ENCODE results near the gene PPP6R1.

Gene PPP6R1

DNA sequence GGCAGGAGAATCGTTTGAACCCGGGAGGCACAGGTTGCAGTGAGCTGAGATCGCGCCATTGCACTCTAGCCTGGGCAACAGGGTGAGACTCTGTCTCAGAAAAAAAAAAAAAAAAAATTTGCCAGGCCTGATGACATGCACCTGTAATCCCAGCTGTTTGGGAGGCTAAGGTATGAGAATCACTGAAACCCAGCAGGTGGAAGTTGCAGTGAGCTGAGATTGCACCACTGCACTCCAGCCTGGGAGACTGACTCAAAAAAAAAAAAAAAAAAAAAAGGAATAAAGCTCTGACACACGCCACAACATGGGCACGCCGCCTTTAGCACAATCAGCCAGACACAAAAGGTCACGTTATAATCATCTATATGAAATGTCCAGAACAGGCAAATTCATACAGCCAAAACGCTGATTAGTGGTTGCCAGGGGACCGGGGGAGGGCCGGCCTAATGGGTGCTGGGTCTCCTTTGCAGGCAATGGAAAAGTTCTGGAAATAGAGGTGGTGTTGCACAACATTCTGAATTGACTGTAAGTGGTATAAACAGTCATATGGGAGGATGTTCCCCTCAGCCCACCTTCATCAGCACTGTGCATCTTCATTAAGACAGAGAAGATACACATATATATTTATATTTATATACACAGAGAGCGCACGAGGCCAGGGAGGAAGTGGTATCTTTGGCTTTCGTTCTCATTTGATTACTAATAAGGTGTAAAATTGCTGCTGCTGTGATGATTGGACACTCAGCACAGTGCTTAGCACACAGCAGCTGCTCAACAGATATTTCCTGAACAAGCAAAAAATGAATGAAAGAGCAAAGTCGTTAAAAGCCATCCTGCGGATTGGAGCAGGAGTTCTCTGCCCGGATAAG is 17.3 kb upstream of the PPP6R1 start:
- no peak overlapping the region for H3K4ac ChIP-seq (ENCODE audit: low read length)
- no peak overlapping the region for H2AFZ ChIP-seq (ENCODE audit: low read length)
- no peak overlapping the region for H4K91ac ChIP-seq (ENCODE audit: low read depth, low read length, poor library complexity)
- H3K23ac ChIP-seq (ENCODE audit: low read depth, low read length, poor library complexity): no peak overlapping the region
- no peak for DNase-seq (ENCODE audit: low spot score)
- no peak overlapping the region for H2BK5ac ChIP-seq (ENCODE audit: low read length)
- peaks cover 7 to 10% of the 10 kb centered on the region in 2 donors for H3K4me1 ChIP-seq (ENCODE audit: control insufficient read depth in 2 of 2, insufficient read depth in 1 of 2, low read depth in 1 of 2, low read length in 2 of 2)
- H3K4me3 ChIP-seq (ENCODE audit: low read length in 2 of 2): no peak overlapping the region
- H2BK15ac ChIP-seq (ENCODE audit: low read length): no peak overlapping the region
- H3K4me2 ChIP-seq (ENCODE audit: insufficient read depth, low read length, poor library complexity, severe bottlenecking): no peak overlapping the region
- no peaks in the 10 kb centered on the region for H3K9me3 ChIP-seq (replicated peaks in 1 of 2; ENCODE audit: control insufficient read depth in 2 of 2, insufficient read depth in 1 of 2, low read depth in 1 of 2, low read length in 2 of 2)
- peaks cover 18 to 39% of the 10 kb centered on the region in 2 donors for H3K36me3 ChIP-seq (replicated peaks in 1 of 2; ENCODE audit: control insufficient read depth in 2 of 2, insufficient read depth in 2 of 2, low read length in 2 of 2)
- no peak overlapping the region for H3K27ac ChIP-seq (replicated peaks; ENCODE audit: low read length)
- no peak overlapping the region for H3K18ac ChIP-seq (ENCODE audit: low read length)
- H3K27me3 ChIP-seq (ENCODE audit: control insufficient read depth in 3 of 3, insufficient read depth in 3 of 3, low read depth in 1 of 3, low read length in 3 of 3): no peaks in the 10 kb centered on the region
- no peak overlapping the region for H3K9ac ChIP-seq (ENCODE audit: low read depth, low read length, poor library complexity)
- no peak overlapping the region for H4K8ac ChIP-seq (ENCODE audit: low read depth, low read length)
- no peak overlapping the region for H2BK120ac ChIP-seq (ENCODE audit: low read depth, low read length)
- no peak overlapping the region for H3K14ac ChIP-seq (ENCODE audit: low read length)
- peaks cover 3% of the 10 kb centered on the region for H3K79me1 ChIP-seq (ENCODE audit: low read depth, low read length)
- no peak overlapping the region for H2AK5ac ChIP-seq (ENCODE audit: low read depth, low read length)
- no CpG with 5 or more reads among the region's 17 CpGs for WGBS, 2 donors (ENCODE audit: extremely low coverage in 2 of 2, insufficient read length in 2 of 2, insufficient replicate concordance in 1 of 2)
- no peak overlapping the region for H2BK12ac ChIP-seq (ENCODE audit: low read length)

DNA sequence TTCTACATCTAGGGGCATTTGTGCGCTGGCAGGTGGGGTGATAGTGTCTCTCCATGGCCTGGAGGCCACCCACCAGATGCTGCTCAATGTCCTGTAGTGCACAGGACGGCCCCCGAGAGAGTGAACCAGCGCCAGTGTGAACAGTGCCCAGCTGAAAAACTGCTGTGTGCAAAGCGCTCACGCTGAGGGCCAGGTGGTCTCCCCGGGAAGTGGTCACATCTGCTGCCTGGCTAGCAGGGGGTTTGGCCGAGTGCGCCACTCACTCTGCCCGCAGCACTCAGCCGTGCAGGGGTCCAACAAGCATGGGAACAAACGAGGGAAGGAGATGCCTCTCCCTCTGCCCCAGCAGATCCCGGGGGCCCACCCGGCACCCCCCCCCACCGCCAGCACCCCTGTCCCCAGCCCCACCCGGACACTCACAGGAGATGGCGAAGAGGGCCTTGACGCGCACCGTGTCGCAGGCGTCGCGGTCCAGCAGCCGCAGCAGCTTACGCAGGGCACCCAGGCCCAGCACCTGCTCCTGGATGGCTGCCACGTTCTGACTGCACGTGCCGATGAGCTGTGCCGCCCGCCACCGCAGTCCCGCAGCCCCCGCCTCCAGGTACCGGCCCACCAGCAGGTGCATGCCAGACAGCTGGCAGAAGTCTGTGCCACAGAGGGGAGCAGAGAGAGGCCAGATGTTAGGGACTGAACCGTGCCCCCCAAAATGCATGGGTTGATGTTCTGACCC is 15.3 kb upstream of the PPP6R1 start:
- Histone ChIP-seq H3K79me1 (ENCODE audit: low read depth, low read length) (peaks cover 3% of the 10 kb centered on the region), H3K9ac (ENCODE audit: low read depth, low read length, poor library complexity) (peak overlapping the region; percentile 32), H3K4me1 (ENCODE audit: control insufficient read depth in 2 of 2, insufficient read depth in 1 of 2, low read depth in 1 of 2, low read length in 2 of 2) (peaks cover 2 to 3% of the 10 kb centered on the region in 2 donors), H2AK5ac (ENCODE audit: low read depth, low read length) (no peak overlapping the region), H3K18ac (ENCODE audit: low read length) (no peak overlapping the region), H2BK12ac (ENCODE audit: low read length) (no peak overlapping the region), H2BK120ac (ENCODE audit: low read depth, low read length) (no peak overlapping the region), H3K4ac (ENCODE audit: low read length) (no peak overlapping the region), H3K27me3 (ENCODE audit: control insufficient read depth in 3 of 3, insufficient read depth in 3 of 3, low read depth in 1 of 3, low read length in 3 of 3) (no peaks in the 10 kb centered on the region), H2BK5ac (ENCODE audit: low read length) (no peak overlapping the region), H2BK15ac (ENCODE audit: low read length) (no peak overlapping the region), H4K8ac (ENCODE audit: low read depth, low read length) (no peak overlapping the region), H3K23ac (ENCODE audit: low read depth, low read length, poor library complexity) (no peak overlapping the region), H3K4me2 (ENCODE audit: insufficient read depth, low read length, poor library complexity, severe bottlenecking) (no peak overlapping the region), H3K14ac (ENCODE audit: low read length) (no peak overlapping the region), H3K9me3 (replicated peaks in 1 of 2; ENCODE audit: control insufficient read depth in 2 of 2, insufficient read depth in 1 of 2, low read depth in 1 of 2, low read length in 2 of 2) (no peaks in the 10 kb centered on the region), H3K4me3 (ENCODE audit: low read length in 2 of 2) (no peak overlapping the region), H3K27ac (replicated peaks; ENCODE audit: low read length) (no peak overlapping the region), H4K91ac (ENCODE audit: low read depth, low read length, poor library complexity) (peak overlapping the region; percentile 69), H3K36me3 (replicated peaks in 1 of 2; ENCODE audit: control insufficient read depth in 2 of 2, insufficient read depth in 2 of 2, low read length in 2 of 2) (peaks cover 19 to 43% of the 10 kb centered on the region in 2 donors), H2AFZ (ENCODE audit: low read length) (no peak overlapping the region)
- WGBS, 2 donors (ENCODE audit: extremely low coverage in 2 of 2, insufficient read length in 2 of 2, insufficient replicate concordance in 1 of 2): no CpG with 5 or more reads among the region's 36 CpGs
- no peak for DNase-seq (ENCODE audit: low spot score)

DNA sequence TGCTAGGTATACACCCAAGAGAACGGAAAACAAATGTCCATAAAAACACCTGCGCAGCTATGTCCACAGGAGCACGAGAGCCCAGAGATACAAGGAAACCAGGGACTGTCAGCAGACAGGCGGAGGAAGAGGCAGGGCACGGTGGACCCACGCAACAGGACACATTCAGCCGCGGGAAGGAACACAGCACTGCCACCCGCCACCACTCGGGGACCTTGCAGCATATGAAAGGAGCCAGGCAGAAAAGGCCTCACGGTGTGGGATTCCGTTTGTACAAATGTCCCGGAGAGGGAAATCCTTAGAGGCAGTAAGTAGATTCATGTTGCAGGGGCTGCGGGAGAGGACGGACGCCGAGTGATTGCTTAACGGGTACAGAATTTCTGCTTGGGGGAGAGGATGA is 13.3 kb upstream of the PPP6R1 start:
- no peaks in the 10 kb centered on the region for H3K27me3 ChIP-seq (ENCODE audit: control insufficient read depth in 3 of 3, insufficient read depth in 3 of 3, low read depth in 1 of 3, low read length in 3 of 3)

More for the DNA sequence above, 13.3 kb upstream of the PPP6R1 start:
- no peak overlapping the region for H2AK5ac ChIP-seq (ENCODE audit: low read depth, low read length)
- peaks cover 18 to 41% of the 10 kb centered on the region in 2 donors for H3K36me3 ChIP-seq (replicated peaks in 1 of 2; ENCODE audit: control insufficient read depth in 2 of 2, insufficient read depth in 2 of 2, low read length in 2 of 2)
- no peak overlapping the region for H3K18ac ChIP-seq (ENCODE audit: low read length)
- no peak overlapping the region for H2BK5ac ChIP-seq (ENCODE audit: low read length)
- no peak overlapping the region for H3K27ac ChIP-seq (replicated peaks; ENCODE audit: low read length)
- H3K79me1 ChIP-seq (ENCODE audit: low read depth, low read length): no peaks in the 10 kb centered on the region
- no peaks in the 10 kb centered on the region for H3K9me3 ChIP-seq (replicated peaks in 1 of 2; ENCODE audit: control insufficient read depth in 2 of 2, insufficient read depth in 1 of 2, low read depth in 1 of 2, low read length in 2 of 2)
- no peak overlapping the region for H3K4ac ChIP-seq (ENCODE audit: low read length)
- no CpG with 5 or more reads among the region's 18 CpGs for WGBS, 2 donors (ENCODE audit: extremely low coverage in 2 of 2, insufficient read length in 2 of 2, insufficient replicate concordance in 1 of 2)
- H4K91ac ChIP-seq (ENCODE audit: low read depth, low read length, poor library complexity): no peak overlapping the region
- no peak overlapping the region for H4K8ac ChIP-seq (ENCODE audit: low read depth, low read length)
- H3K4me2 ChIP-seq (ENCODE audit: insufficient read depth, low read length, poor library complexity, severe bottlenecking): no peak overlapping the region
- H3K14ac ChIP-seq (ENCODE audit: low read length): no peak overlapping the region
- H3K4me1 ChIP-seq (ENCODE audit: control insufficient read depth in 2 of 2, insufficient read depth in 1 of 2, low read depth in 1 of 2, low read length in 2 of 2): no peaks in the 10 kb centered on the region
- H2BK12ac ChIP-seq (ENCODE audit: low read length): no peak overlapping the region
- H2BK15ac ChIP-seq (ENCODE audit: low read length): no peak overlapping the region
- no peak overlapping the region for H2BK120ac ChIP-seq (ENCODE audit: low read depth, low read length)
- no peak overlapping the region for H3K4me3 ChIP-seq (ENCODE audit: low read length in 2 of 2)
- H2AFZ ChIP-seq (ENCODE audit: low read length): no peak overlapping the region
- DNase-seq (ENCODE audit: low spot score): no peak
- no peak overlapping the region for H3K9ac ChIP-seq (ENCODE audit: low read depth, low read length, poor library complexity)
- no peak overlapping the region for H3K23ac ChIP-seq (ENCODE audit: low read depth, low read length, poor library complexity)
